ENCODE measurements around the gene NBEA. TPM values are rescaled to one million over a fixed set of nuclear protein-coding genes. Genes with fewer than 3 reads are reported as not detected.
A peak's percentile ranks its signal among the peaks of the same experiment; 100 is the strongest.

Gene NBEA
- total RNA-seq, 1 donor = 4.0 TPM

DNA sequence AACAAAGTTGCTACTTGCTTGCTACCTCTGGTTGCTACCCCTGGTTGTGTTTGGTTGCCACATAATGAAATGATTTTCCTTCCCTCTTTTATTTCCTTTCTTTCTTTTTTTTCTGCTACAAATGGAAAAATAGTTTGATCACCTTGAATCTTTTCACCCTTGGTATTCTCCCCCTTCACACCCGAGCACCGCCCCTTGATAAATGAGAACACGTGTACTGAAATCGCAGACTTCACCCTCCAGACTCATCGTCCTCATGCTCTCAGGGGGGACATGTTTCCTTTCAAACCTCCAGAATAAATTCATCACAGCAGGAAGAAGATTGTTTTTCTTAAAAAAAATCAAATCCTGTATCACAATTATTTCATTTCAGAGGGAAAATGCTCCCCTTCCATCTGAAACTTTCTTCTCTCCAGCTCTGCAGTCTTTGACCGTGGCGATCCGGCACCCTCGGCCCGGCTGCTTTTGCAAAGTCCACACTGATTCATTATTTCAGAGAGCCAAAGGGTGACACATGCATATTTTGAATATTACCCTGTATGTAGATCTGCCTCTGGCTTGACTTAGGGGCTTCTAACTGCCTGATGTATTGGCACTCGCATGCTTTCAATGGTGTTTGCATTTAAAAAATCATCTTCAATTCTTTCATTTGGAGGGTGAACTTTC, 757.0 kb downstream of the NBEA start:
- no peaks in the 10 kb centered on the region for H3K27me3 ChIP-seq (ENCODE audit: insufficient read depth, low read length)
- H3K4me3 ChIP-seq (ENCODE audit: insufficient read depth, low read length) = peak overlapping the region; percentile 38
- TF ChIP-seq, protein P1, sequence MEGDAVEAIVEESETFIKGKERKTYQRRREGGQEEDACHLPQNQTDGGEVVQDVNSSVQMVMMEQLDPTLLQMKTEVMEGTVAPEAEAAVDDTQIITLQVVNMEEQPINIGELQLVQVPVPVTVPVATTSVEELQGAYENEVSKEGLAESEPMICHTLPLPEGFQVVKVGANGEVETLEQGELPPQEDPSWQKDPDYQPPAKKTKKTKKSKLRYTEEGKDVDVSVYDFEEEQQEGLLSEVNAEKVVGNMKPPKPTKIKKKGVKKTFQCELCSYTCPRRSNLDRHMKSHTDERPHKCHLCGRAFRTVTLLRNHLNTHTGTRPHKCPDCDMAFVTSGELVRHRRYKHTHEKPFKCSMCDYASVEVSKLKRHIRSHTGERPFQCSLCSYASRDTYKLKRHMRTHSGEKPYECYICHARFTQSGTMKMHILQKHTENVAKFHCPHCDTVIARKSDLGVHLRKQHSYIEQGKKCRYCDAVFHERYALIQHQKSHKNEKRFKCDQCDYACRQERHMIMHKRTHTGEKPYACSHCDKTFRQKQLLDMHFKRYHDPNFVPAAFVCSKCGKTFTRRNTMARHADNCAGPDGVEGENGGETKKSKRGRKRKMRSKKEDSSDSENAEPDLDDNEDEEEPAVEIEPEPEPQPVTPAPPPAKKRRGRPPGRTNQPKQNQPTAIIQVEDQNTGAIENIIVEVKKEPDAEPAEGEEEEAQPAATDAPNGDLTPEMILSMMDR (IDR thresholded peaks at IDR 0.05; ENCODE audit: extremely low read depth, low read depth, low read length) = no peak
- H3K79me2 ChIP-seq (ENCODE audit: insufficient read depth, low read length) = no peaks in the 10 kb centered on the region
- H3K4me1 ChIP-seq (ENCODE audit: insufficient read depth, low read length) = peaks cover 40% of the 10 kb centered on the region
- DNase-seq (ENCODE audit: insufficient read length, low spot score, missing footprints) = peak; percentile 79
- peak overlapping the region; percentile 68 for H3K4me2 ChIP-seq (ENCODE audit: insufficient read depth, low read length)
- H4K20me1 ChIP-seq (ENCODE audit: insufficient read depth, low read length) = no peaks in the 10 kb centered on the region
- no peaks in the 10 kb centered on the region for H3K9me3 ChIP-seq (ENCODE audit: low read depth, low read length)
- H3K36me3 ChIP-seq (ENCODE audit: insufficient read depth, low read length) = no peaks in the 10 kb centered on the region
- H3K27ac ChIP-seq (ENCODE audit: low read depth, low read length) = peak overlapping the region; percentile 73
- peak overlapping the region; percentile 25 for H2AFZ ChIP-seq (ENCODE audit: low read length)

DNA sequence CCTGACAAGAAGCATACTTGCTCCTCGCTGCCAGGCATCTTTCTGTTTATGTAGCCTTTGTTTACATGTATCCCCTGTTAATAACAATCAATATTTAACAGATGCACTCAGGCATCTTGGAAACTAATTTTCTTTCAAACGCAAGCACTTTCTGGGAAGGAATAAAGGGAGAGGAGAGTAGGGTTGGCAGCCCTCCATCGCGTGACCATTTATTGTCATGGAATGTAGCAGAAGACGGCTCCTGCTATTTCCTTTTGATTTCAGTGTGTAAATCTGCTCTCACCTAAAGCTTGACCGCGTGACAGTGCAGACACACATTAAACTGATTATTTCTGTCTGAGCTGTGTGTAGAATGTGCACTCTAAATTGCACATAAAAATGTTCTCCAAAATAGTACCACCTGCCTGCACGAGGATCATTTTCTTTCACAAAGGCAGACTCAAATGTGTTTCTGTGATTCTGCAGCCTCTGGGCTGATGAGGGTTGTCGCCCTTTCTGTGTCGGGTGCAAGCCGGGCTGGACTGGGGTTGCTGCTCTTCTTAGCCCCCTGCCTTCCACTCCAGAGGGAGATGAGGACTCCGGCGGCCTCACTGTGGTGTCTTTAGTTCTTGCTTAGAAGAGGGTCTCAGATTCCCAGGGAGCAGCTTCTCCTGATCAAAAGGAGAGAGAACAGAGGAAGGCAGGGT, 757.9 kb downstream of the NBEA start:
- Histone ChIP-seq H2AFZ (ENCODE audit: low read length) (no peak overlapping the region), H4K20me1 (ENCODE audit: insufficient read depth, low read length) (no peaks in the 10 kb centered on the region), H3K27ac (ENCODE audit: low read depth, low read length) (peak overlapping the region; percentile 73), H3K4me3 (ENCODE audit: insufficient read depth, low read length) (peak overlapping the region; percentile 38), H3K9me3 (ENCODE audit: low read depth, low read length) (no peaks in the 10 kb centered on the region), H3K27me3 (ENCODE audit: insufficient read depth, low read length) (no peaks in the 10 kb centered on the region), H3K79me2 (ENCODE audit: insufficient read depth, low read length) (no peaks in the 10 kb centered on the region), H3K36me3 (ENCODE audit: insufficient read depth, low read length) (no peaks in the 10 kb centered on the region), H3K4me2 (ENCODE audit: insufficient read depth, low read length) (peak overlapping the region; percentile 68), H3K4me1 (ENCODE audit: insufficient read depth, low read length) (peaks cover 40% of the 10 kb centered on the region)
- TF ChIP-seq, protein P1 (IDR thresholded peaks at IDR 0.05; ENCODE audit: extremely low read depth, low read depth, low read length) = no peak
- no peak for DNase-seq (ENCODE audit: insufficient read length, low spot score, missing footprints)

DNA sequence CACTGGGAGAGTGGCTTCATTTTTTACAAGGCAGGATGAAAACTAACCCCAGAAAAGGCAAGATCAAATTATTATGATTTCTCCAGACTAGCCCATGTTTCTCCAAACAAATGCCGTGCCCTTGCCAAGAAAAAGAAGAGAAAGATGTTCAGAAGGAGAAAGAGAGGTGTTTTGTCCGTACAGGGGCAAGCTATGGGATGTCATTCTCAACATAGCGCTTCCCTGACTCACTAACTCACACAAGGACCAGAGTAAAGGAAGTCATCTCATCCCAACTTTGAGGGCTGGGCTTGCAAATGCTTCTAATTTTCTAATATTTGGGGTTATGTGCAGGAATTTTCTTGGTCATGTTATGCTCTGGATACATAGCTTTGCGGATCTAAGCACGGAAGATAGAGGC, 758.6 kb downstream of the NBEA start:
- DNase-seq (ENCODE audit: insufficient read length, low spot score, missing footprints) = peak; percentile 26

DNA sequence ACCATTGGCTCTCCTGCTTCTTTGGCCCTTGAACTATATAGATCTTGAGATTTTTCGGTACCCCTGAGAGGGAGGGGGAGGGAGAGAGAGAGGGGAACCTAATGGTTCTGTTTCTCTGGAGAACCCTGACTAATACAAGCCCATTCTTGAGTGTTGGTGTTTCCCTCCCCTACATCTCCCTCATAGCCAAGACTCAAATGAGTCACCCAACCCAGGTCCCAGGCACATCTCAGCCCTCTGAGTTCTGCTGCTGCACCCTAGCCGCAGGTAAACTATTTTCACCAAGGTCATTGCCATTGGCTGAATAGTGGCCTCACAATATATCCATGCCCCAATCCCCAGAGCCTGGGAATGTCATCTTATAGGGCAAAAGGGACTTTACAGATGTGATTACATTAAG, 760.2 kb downstream of the NBEA start:
- H3K4me1 ChIP-seq (ENCODE audit: insufficient read depth, low read length) = peaks cover 31% of the 10 kb centered on the region

More for the DNA sequence above, 758.6 kb downstream of the NBEA start:
- TF ChIP-seq, protein P1 (IDR thresholded peaks at IDR 0.05; ENCODE audit: extremely low read depth, low read depth, low read length) = no peak
- peak overlapping the region; percentile 68 for H3K4me2 ChIP-seq (ENCODE audit: insufficient read depth, low read length)
- H4K20me1 ChIP-seq (ENCODE audit: insufficient read depth, low read length) = no peaks in the 10 kb centered on the region
- no peaks in the 10 kb centered on the region for H3K36me3 ChIP-seq (ENCODE audit: insufficient read depth, low read length)
- peak overlapping the region; percentile 23 for H2AFZ ChIP-seq (ENCODE audit: low read length)
- H3K4me1 ChIP-seq (ENCODE audit: insufficient read depth, low read length) = peaks cover 40% of the 10 kb centered on the region
- H3K27me3 ChIP-seq (ENCODE audit: insufficient read depth, low read length) = no peaks in the 10 kb centered on the region
- H3K9me3 ChIP-seq (ENCODE audit: low read depth, low read length) = no peaks in the 10 kb centered on the region
- no peak overlapping the region for H3K4me3 ChIP-seq (ENCODE audit: insufficient read depth, low read length)
- H3K27ac ChIP-seq (ENCODE audit: low read depth, low read length) = peak overlapping the region; percentile 73
- no peaks in the 10 kb centered on the region for H3K79me2 ChIP-seq (ENCODE audit: insufficient read depth, low read length)

More for the DNA sequence above, 760.2 kb downstream of the NBEA start:
- no peak overlapping the region for H3K4me3 ChIP-seq (ENCODE audit: insufficient read depth, low read length)
- H3K27me3 ChIP-seq (ENCODE audit: insufficient read depth, low read length) = no peaks in the 10 kb centered on the region
- TF ChIP-seq, protein P1 (IDR thresholded peaks at IDR 0.05; ENCODE audit: extremely low read depth, low read depth, low read length) = no peak
- no peak overlapping the region for H3K27ac ChIP-seq (ENCODE audit: low read depth, low read length)
- no peak for DNase-seq (ENCODE audit: insufficient read length, low spot score, missing footprints)
- H2AFZ ChIP-seq (ENCODE audit: low read length) = no peak overlapping the region
- no peaks in the 10 kb centered on the region for H4K20me1 ChIP-seq (ENCODE audit: insufficient read depth, low read length)
- H3K36me3 ChIP-seq (ENCODE audit: insufficient read depth, low read length) = no peaks in the 10 kb centered on the region
- H3K79me2 ChIP-seq (ENCODE audit: insufficient read depth, low read length) = no peaks in the 10 kb centered on the region
- H3K9me3 ChIP-seq (ENCODE audit: low read depth, low read length) = no peaks in the 10 kb centered on the region
- H3K4me2 ChIP-seq (ENCODE audit: insufficient read depth, low read length) = no peak overlapping the region
